OCI-LY7 (cell line): Measurements from ENCODE around the gene MYT1.

Experiments used
- EZH2phosphoT487 ChIP-seq: fragments of 200-600 bp; sonication (generic); IDR thresholded peaks from 2 replicates; pipeline ENCODE4 v1.6.1; 2018; ENCODE audit warnings: low read depth, borderline replicate concordance, mild to moderate bottlenecking, mixed run types, antibody characterized with exemption, low read length, moderate library complexity, mixed read lengths
- TF ChIP-seq, protein P1 (sequence below): fragments of 200-600 bp; sonication (generic); conservative IDR thresholded peaks from 2 replicates; pipeline ENCODE4 v1.5.1; 2014; ENCODE audit warnings: mild to moderate bottlenecking, antibody characterized with exemption, low read length, moderate library complexity, mixed read lengths

DNA sequence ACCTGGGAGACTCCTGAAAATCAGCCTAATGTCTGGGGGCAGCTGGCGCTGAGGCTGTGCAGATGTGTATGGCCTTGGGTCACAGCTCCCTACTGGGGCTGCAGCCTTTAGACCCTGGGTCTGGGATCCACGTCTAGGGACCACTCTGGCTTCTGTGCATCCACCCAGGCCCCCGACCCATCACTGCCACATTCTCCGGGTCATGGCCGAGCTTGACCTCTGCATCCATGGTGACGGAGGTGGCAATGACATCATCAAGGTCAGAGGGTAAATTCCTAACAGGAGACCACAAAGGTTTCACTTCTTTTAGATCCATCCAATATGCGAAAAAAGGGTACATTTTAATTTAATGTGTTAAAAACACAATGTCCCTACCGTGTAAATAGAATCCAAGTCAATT, 76.8 kb downstream of the MYT1 start:
- TF ChIP-seq, protein P1, sequence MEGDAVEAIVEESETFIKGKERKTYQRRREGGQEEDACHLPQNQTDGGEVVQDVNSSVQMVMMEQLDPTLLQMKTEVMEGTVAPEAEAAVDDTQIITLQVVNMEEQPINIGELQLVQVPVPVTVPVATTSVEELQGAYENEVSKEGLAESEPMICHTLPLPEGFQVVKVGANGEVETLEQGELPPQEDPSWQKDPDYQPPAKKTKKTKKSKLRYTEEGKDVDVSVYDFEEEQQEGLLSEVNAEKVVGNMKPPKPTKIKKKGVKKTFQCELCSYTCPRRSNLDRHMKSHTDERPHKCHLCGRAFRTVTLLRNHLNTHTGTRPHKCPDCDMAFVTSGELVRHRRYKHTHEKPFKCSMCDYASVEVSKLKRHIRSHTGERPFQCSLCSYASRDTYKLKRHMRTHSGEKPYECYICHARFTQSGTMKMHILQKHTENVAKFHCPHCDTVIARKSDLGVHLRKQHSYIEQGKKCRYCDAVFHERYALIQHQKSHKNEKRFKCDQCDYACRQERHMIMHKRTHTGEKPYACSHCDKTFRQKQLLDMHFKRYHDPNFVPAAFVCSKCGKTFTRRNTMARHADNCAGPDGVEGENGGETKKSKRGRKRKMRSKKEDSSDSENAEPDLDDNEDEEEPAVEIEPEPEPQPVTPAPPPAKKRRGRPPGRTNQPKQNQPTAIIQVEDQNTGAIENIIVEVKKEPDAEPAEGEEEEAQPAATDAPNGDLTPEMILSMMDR = no peak
- no peak for TF ChIP-seq EZH2phosphoT487
